Activated T-cell treated with anti-CD3 and anti-CD28 coated beads, Interleukin-2, amount 50 U/mL, for 1 hour (primary cell): ENCODE results near the gene GRB2.
"Not testable (repeated sequence)": the region's sequence is repeated elsewhere in the genome, so short reads cannot be mapped to it uniquely, and the experiment has no call there.

Experiments
- DNase-seq: peaks from one replicate; pipeline ENCODE4 v3.0.0-alpha.2; 2020

GRB2 gene

DNA sequence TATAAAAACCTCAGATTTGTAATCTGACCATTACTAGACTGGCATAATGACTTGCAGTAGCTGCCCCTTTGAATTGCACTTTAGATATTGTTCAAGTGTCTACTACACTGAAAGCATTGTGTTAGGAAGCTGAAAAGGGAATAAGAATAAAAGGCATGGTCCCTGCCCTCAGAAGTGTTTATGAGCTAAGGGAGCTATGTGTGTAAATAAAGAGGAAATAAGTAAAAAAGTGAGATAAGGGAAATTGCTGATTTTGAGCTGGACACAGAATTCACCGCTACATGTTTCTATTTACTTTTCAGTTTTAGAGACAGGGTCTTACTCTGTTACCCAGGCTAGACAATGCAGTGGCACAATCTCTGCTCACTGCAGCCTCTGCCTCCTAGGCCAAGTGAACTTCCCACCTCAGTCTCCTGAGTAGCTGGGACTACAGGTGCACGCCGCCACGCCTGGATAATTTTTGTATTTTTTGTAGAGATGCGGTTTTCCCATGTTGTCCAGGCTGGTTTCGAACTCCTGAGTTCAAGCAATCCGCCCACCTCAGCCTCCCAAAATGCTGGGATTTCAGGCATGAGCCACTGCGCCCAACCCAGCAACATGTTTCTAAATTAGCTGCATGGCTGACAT, 57.0 kb downstream of the GRB2 start:
- no peak for DNase-seq

GRCh38 chr17:75346906-75347305, 58.6 kb downstream of the GRB2 start:
- no peak for DNase-seq

GRCh38 chr17:75346368-75346767, 59.1 kb downstream of the GRB2 start:
- not testable (repeated sequence) for DNase-seq

- DNase-seq: peak; percentile 48
Measured at GRCh38 chr17:75345514-75346167, 59.8 kb downstream of the GRB2 start.

- DNase-seq: peak; percentile 65
Measured at GRCh38 chr17:75344666-75345065, 60.8 kb downstream of the GRB2 start.

DNA sequence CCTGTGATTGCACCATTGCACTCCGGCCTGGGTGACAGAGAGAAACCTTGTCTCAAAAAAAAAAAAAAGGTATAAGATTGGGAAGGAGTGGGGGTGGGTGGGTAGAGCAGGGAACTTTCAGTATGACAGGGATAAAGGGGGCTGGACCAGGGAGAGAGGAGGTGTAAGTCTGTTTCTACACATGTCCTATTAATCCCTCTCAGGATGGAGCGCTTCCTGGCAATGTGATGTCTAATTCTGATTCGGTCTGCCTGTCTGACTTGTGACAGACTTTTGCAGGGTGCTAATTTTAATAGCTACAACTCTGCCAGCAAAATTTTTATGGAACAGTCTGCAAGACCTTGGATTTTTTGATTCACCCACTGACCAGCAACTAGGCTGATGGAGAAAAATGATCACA, 62.5 kb downstream of the GRB2 start:
- DNase-seq: no peak

- DNase-seq: no peak
Measured at GRCh38 chr17:75341784-75342486, 63.5 kb downstream of the GRB2 start.

DNA sequence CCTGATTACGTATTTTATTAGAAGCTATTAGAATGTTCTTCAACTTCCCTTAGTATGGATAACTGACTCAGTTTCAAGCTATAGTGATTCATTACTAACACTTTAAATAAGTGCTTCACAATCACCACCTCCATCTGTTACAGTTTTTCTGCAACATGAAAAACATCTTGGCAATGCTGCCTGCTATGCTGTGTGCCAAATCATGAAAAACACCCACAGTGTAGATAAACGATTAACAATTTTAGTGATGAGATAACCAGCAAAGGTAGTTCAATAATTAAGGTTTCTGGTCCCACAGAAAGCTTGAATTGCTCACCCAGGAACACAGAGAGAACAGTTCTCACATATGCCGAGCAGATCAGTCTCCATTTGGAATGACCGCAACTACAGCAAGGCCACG, 64.8 kb downstream of the GRB2 start:
- DNase-seq: no peak

DNA sequence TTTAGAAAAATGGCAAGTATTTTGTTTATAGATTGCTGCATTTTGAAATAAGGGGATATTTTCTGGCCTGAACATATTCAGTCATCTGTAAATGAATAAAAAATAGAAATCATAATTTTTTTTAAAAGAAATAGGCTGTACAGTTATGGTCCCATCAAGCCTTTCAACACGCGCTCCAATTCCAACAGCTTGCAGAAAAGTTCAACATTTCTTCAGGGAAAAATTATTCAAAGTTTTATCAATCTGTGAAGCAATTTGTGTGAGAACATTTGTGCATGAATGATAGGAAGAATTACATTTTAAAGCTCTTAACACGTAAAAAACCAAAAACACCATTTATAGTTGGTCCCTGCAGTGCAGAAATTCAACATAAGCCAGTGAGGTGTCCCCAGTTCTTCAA, 65.5 kb downstream of the GRB2 start:
- DNase-seq: no peak

GRCh38 chr17:75338335-75338734, 67.1 kb downstream of the GRB2 start:
- DNase-seq: no peak

- no peak for DNase-seq
Measured at GRCh38 chr17:75335315-75335714, 70.2 kb downstream of the GRB2 start.

DNA sequence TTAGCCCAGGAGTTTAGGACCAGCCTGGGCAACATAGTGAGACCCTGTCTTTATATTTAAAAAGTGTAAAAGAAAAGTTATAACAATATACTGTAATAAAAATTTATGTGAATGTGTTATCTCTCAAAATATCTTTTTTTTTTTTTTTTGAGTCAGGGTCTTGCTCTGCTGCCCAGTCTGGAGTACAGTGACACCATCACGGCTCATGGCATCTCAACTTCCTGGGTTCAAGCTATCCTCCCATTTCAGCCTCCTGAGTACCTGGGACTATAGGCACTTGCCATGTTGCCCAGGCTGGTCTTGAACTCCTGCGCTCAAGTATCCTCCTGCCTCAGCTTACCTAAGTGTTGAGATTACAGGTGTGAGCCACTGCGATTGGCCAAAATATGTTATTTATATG, 70.8 kb downstream of the GRB2 start:
- DNase-seq: no peak

- DNase-seq: no peak
Measured at GRCh38 chr17:75331671-75332070, 73.8 kb downstream of the GRB2 start.

GRCh38 chr17:75327757-75328156, 77.7 kb downstream of the GRB2 start:
- DNase-seq: no peak

DNA sequence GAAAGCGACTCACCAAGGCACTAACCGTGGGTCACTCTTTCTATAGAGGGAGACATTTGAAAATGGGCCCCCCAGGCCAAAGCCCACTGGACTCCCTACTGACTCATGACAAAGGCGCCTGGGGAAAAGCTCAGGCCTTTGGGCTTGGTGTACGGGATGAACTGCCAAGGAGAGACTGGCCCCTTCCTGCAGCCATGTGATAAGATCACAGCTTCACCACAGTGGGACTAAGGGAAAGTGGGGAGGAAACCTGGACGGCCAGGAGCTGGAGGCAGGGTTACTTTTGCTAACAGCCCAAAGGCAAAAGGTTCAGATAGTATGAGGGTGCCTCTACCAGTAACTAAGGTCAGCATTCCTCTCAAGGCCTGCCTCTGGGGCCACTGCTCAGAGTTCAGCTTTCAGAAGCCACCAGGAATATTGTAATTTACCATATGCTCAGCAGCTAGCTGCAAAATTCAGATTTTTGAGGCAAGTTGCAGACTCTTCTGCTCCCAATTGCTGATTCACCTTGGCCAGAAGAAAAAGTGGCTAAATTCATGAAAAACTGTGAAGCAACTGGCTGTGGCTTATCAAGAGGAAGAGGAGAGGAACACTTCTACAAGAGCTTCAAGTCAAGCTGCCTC, 79.1 kb downstream of the GRB2 start:
- DNase-seq: no peak

DNA sequence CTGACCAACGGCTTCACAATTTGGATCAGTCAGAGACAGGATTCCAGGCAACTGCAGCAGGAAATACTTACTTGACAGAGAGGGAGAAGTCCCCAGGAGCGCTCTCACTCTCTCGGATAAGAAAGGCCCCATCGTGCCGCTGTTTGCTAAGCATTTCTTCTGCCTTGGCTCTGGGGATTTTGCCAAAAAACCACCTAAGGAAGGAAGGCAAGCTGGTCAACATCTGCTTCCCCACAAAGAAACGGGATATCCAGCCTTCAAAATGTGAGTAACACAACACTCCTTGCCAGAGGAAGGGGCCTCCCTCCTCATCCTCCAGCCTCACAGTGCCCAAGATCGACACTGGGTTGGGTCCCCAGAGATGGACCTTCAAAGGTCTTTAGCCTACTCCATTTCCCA, 79.7 kb downstream of the GRB2 start:
- DNase-seq: no peak

GRCh38 chr17:75325348-75325747, 80.1 kb downstream of the GRB2 start:
- no peak for DNase-seq

DNA sequence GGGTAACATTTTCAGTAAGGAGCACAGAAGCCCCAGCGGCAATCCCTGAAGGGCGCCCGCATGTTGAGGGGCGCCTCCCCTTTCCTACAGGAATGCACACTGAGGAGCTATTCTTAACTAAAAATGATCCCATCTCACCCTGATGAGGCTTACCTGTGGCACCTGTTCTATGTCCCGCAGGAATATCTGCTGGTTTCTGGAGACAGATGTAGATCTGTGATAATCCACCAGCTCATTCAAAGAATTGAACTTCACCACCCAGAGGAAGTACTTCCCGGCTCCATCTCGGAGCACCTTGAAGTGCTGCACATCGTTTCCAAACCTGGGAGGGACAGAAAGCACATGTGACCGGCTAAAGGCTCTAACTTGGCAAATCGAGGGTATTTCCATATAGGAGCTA, 84.0 kb downstream of the GRB2 start:
- no peak for DNase-seq

DNA sequence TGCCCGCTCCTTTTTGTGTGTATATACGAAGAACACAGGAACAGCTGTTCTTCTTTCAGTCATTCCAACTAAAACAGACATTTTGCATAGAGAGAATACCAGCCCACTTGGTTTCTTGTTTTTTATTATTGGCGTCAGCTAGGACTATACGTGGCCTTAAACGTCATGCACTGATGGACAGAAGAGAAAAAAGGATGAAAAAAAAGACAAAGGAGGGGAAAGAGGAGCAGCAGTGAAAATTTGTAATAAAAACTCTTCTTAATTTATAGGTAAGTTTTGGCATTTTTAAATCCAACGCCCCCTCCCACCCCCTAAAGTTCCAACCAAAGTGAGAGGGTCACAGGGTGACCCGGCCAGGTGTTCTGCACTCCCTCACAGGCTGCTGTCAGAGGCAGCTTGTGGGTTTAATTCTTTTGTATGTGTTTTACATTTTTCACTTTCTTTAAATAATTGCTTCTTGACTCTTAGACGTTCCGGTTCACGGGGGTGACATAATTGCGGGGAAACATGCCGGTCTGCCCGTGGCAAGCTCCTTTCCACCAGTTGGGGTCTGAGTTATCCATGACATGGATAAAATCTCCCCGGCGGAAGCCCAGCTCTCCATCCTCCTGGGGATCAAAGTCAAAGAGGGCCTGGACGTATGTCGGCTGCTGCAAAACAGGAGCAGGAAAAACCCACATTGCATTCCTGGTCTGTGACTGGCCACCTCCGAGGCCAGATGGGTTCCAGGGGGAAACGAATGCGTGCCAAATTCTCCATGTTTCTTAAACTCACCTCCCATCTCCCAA, 85.4 kb downstream of the GRB2 start:
- no peak for DNase-seq

GRCh38 chr17:75318615-75319222, 86.8 kb downstream of the GRB2 start:
- DNase-seq: no peak

DNA sequence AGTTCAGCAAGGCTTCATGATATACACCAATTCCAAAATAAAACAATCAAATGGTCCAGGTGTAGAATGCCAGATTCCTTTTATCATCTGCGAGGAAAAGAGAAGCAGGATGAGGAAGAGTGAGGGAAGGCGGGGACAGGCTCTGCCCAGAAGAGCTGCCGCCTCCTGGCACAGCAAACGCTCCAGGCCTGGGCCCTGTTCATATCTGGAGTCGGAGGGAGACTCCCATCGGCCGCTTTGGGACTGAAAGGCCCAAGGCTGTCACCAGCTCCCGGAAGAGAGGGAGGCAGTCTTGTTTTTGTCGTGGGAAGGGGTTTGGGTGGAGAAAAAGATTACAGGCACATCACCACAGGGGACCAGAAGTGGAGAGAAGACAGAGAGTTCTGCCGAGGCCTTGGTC, 87.3 kb downstream of the GRB2 start:
- no peak for DNase-seq

DNA sequence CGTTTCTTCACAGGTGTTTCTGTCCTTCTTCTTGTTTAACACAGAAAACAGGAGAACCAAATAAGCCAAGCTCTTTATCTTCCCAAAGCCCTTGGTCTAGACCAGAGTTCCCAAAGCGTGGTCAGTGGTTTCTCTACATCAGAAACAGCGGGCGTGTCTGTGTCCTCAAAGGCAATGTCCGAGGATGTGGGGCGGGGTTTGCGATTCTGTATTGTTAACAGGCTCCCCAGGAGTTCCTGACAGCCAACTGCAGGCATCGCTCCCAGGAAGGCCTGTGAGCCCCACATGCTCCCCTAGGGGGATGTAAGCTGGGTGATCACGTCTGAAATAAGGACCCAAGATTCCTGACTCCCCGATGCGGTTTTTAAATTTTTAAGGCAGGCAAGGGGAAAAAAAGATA, 87.8 kb downstream of the GRB2 start:
- no peak for DNase-seq

DNA sequence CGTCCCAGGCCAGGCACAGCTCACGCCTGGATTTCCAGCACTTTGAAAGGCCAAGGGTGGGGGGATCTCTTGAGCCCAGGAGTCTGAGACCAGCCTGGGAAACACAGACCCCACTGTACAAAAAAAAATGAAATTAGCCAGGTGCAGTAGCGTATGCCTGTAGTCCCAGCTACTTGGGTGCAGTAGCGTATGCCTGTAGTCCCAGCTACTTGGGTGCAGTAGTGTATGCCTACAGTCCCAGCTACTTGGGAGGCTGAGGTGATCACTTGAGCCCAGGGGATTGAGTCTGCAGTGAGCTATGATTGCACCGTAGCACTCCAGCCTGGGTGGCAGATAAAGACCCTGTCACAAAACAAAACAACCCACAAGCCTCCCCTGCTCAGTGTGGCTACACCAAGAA, 89.2 kb downstream of the GRB2 start:
- no peak for DNase-seq
